HG03565 (cell line): Measurements from ENCODE around the gene GTF3A.

Experiments used
- ATAC-seq: cut with Tn5 transposase; IDR thresholded peaks from one replicate; pipeline ENCODE4 v1.9.1; 2021; ENCODE audit warnings: mild to moderate bottlenecking, moderate library complexity; ENCODE audit not compliant: unreplicated experiment

The GTF3A gene

GRCh38 chr13:27404680-27405079 is 19.7 kb upstream of the GTF3A start:
- ATAC-seq = no peak

GRCh38 chr13:27405546-27406134 is 18.8 kb upstream of the GTF3A start:
- no peak for ATAC-seq

- no peak for ATAC-seq
Measured at GRCh38 chr13:27406178-27406939, 18.1 kb upstream of the GTF3A start.

- no peak for ATAC-seq
Measured at GRCh38 chr13:27408074-27408473, 16.3 kb upstream of the GTF3A start.

GRCh38 chr13:27409013-27409412 is 15.4 kb upstream of the GTF3A start:
- ATAC-seq = no peak

- ATAC-seq = no peak
Measured at GRCh38 chr13:27411341-27411740, 13.1 kb upstream of the GTF3A start.

GRCh38 chr13:27415116-27415515 is 9.3 kb upstream of the GTF3A start:
- no peak for ATAC-seq

- no peak for ATAC-seq
Measured at GRCh38 chr13:27419328-27419727, 5.1 kb upstream of the GTF3A start.

- no peak for ATAC-seq
Measured at GRCh38 chr13:27421101-27421871, 3.1 kb upstream of the GTF3A start.

- ATAC-seq = no peak
Measured at GRCh38 chr13:27423333-27423732, 1.1 kb upstream of the GTF3A start.

GRCh38 chr13:27425158-27425917 is 919 bp downstream of the GTF3A start:
- ATAC-seq = no peak

- ATAC-seq = peak; percentile 37
Measured at GRCh38 chr13:27425918-27426630, 1.7 kb downstream of the GTF3A start.

- no peak for ATAC-seq
Measured at GRCh38 chr13:27427641-27428040, 3.2 kb downstream of the GTF3A start.

GRCh38 chr13:27428160-27428559 is 3.7 kb downstream of the GTF3A start:
- no peak for ATAC-seq

GRCh38 chr13:27432180-27432579 is 7.8 kb downstream of the GTF3A start:
- no peak for ATAC-seq

GRCh38 chr13:27432611-27433210 is 8.3 kb downstream of the GTF3A start:
- no peak for ATAC-seq

GRCh38 chr13:27437126-27437525 is 12.7 kb downstream of the GTF3A start:
- ATAC-seq = no peak

GRCh38 chr13:27440408-27440807 is 16.0 kb downstream of the GTF3A start:
- ATAC-seq = no peak

- ATAC-seq = no peak
Measured at GRCh38 chr13:27442071-27442647, 17.7 kb downstream of the GTF3A start.

GRCh38 chr13:27442797-27443196 is 18.4 kb downstream of the GTF3A start:
- no peak for ATAC-seq
